Neutrophil (primary cell): ENCODE measurements around the gene TJP2.

Experiments
- H3K27ac ChIP-seq: fragments of 200-600 bp; sonication (generic); 2 replicates; pipeline ENCODE4 v1.5.1; 2016; ENCODE audit warnings: mild to moderate bottlenecking, moderate library complexity
- H3K27me3 ChIP-seq: fragments of 200-600 bp; sonication (generic); 2 replicates; pipeline ENCODE4 v1.6.0; 2016; ENCODE audit warnings: mild to moderate bottlenecking
- H3K36me3 ChIP-seq: fragments of 200-600 bp; sonication (generic); 2 replicates; pipeline ENCODE4 v1.5.1; 2017
- H3K4me1 ChIP-seq, 2 experiments: fragments of 200-600 bp in 1 of 2; sonication (generic) in 1 of 2; 1 replicate in 1 of 2; 2 replicates in 1 of 2; pipeline versions ENCODE4 v1.5.1 to v1.6.1; 2013 to 2016; ENCODE audit warnings: low read depth in 1 of 2, low read length in 1 of 2, mild to moderate bottlenecking in 1 of 2, moderate library complexity in 1 of 2; ENCODE audit not compliant: control insufficient read depth in 1 of 2, insufficient read depth in 1 of 2
- H3K4me3 ChIP-seq, 2 experiments: fragments of 200-600 bp in 1 of 2; sonication (generic) in 1 of 2; 1 replicate in 1 of 2; 2 replicates in 1 of 2; pipeline ENCODE4 v1.5.1; 2013 to 2016; ENCODE audit warnings: low read depth in 1 of 2, low read length in 1 of 2, mild to moderate bottlenecking in 1 of 2, moderate library complexity in 1 of 2
- H3K9me3 ChIP-seq: fragments of 200-600 bp; sonication (generic); 2 replicates; pipeline ENCODE4 v1.5.1; 2016
- CTCF ChIP-seq: fragments of 200-600 bp; sonication (generic); IDR thresholded peaks from 2 replicates; pipeline ENCODE4 v1.5.1; 2016; ENCODE audit warnings: antibody characterized with exemption

Gene TJP2

GRCh38 chr9:69165581-69165980 lies 8.5 kb upstream of the TJP2 start:
- Histone ChIP-seq H3K27me3 (no peaks in the 10 kb centered on the region), H3K4me1 (peaks cover 0 to 5% of the 10 kb centered on the region in 2 experiments)
- TF ChIP-seq CTCF, result no peak

GRCh38 chr9:69168709-69169217 lies 5.3 kb upstream of the TJP2 start:
- Histone ChIP-seq H3K36me3 (no peaks in the 10 kb centered on the region), H3K4me1 (peaks cover 6 to 10% of the 10 kb centered on the region in 2 experiments), H3K4me3 (peak overlapping the region; percentile 29 to 31), H3K9me3 (no peaks in the 10 kb centered on the region), H3K27ac (peak overlapping the region; percentile 52), H3K27me3 (peaks cover 4% of the 10 kb centered on the region)
- TF ChIP-seq CTCF, result no peak

More at GRCh38 chr9:69165581-69165980, 8.5 kb upstream of the TJP2 start:
- Histone ChIP-seq H3K9me3 (no peaks in the 10 kb centered on the region), H3K4me3 (no peak overlapping the region), H3K27ac (no peak overlapping the region), H3K36me3 (no peaks in the 10 kb centered on the region)

- H3K4me3 ChIP-seq, result no peak overlapping the region
- H3K9me3 ChIP-seq, result no peaks in the 10 kb centered on the region
- peaks cover 20 to 21% of the 10 kb centered on the region in 2 experiments for H3K4me1 ChIP-seq
- no peaks in the 10 kb centered on the region for H3K36me3 ChIP-seq
- no peak for TF ChIP-seq CTCF
- peaks cover 19% of the 10 kb centered on the region for H3K27me3 ChIP-seq
- no peak overlapping the region for H3K27ac ChIP-seq
Measured at GRCh38 chr9:69170231-69170630, 3.8 kb upstream of the TJP2 start.

- no peaks in the 10 kb centered on the region for H3K9me3 ChIP-seq
- peaks cover 21% of the 10 kb centered on the region for H3K27me3 ChIP-seq
- H3K4me1 ChIP-seq, result peaks cover 27 to 28% of the 10 kb centered on the region in 2 experiments
- H3K36me3 ChIP-seq, result no peaks in the 10 kb centered on the region
- no peak overlapping the region for H3K4me3 ChIP-seq
- H3K27ac ChIP-seq, result no peak overlapping the region
- no peak for TF ChIP-seq CTCF
Measured at GRCh38 chr9:69171049-69171448, 3.0 kb upstream of the TJP2 start.

- TF ChIP-seq CTCF, result no peak
- no peak overlapping the region for H3K4me3 ChIP-seq
- no peaks in the 10 kb centered on the region for H3K9me3 ChIP-seq
- peaks cover 21% of the 10 kb centered on the region for H3K27me3 ChIP-seq
- H3K36me3 ChIP-seq, result no peaks in the 10 kb centered on the region
- H3K4me1 ChIP-seq, result peaks cover 27 to 28% of the 10 kb centered on the region in 2 experiments
- H3K27ac ChIP-seq, result no peak overlapping the region
Measured at GRCh38 chr9:69171517-69171916, 2.6 kb upstream of the TJP2 start.
